ENCODE data around the gene RFFL.
A peak's percentile ranks its signal among the peaks of the same experiment; 100 is the strongest.

The RFFL gene

GRCh38 chr17:34974179-34974578 is 89.3 kb downstream of the RFFL start:
- DNase-seq (ENCODE audit: low read depth) = no peak

- DNase-seq (ENCODE audit: low read depth) = peak; percentile 91
These were observed 102.2 kb downstream of the RFFL start, which contains the start of the genes CCT6B and ZNF830 for GRCh38 chr17:34961093-34961911. CCT6B (minus strand) TSS chr17:34961460; CDS start chr17:34961393, 67 bp downstream. ZNF830 (plus strand) TSS chr17:34961540; CDS start chr17:34961567, 27 bp downstream.

- DNase-seq (ENCODE audit: low read depth) = no peak
These were observed 105.1 kb downstream of the RFFL start for GRCh38 chr17:34958438-34958837.
